Measurements from ENCODE around the gene IFNA16.
"Not testable (repeated sequence)": the region's sequence is repeated elsewhere in the genome, so short reads cannot be mapped to it uniquely, and the experiment has no call there.

Gene IFNA16

GRCh38 chr9:21217211-21217610 lies at the start of gene IFNA16:
IFNA16 (minus strand) TSS chr9:21217311; CDS start chr9:21217305, 6 bp downstream.
- not testable (repeated sequence) for DNase-seq (ENCODE audit: low spot score)

GRCh38 chr9:21265421-21266189 lies 48.5 kb upstream of the IFNA16 start:
- DNase-seq (ENCODE audit: low spot score), result no peak

- DNase-seq (ENCODE audit: low spot score), result no peak
These were observed 38.6 kb upstream of the IFNA16 start for GRCh38 chr9:21255538-21256212.

GRCh38 chr9:21252721-21253547 lies 35.8 kb upstream of the IFNA16 start:
- peak; percentile 32 for DNase-seq (ENCODE audit: low spot score)

- no peak for DNase-seq (ENCODE audit: low spot score)
These were observed 34.5 kb upstream of the IFNA16 start for GRCh38 chr9:21251638-21252037.

DNA sequence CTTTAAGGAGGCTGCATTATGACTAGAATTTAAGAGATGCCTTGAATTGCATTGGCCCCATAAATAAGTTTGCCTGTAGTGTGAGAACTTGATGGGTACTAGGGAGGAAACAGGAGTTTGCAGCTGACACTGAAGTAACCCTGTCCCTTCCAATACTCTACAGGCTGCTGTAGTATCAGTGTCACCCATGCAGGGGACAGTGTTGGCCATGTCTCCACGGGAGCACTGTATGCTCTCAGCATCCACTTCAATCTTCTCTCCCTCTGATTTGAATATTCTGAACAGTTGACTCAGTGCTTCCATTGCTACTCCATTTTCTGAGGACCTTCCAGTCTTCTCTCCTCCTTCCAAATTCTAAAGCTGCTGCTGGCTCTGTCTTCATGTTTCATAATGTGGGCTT lies 34.1 kb upstream of the IFNA16 start:
- DNase-seq (ENCODE audit: low spot score), result no peak

- no peak for DNase-seq (ENCODE audit: low spot score)
These were observed 27.7 kb upstream of the IFNA16 start for GRCh38 chr9:21244836-21245235.

DNA sequence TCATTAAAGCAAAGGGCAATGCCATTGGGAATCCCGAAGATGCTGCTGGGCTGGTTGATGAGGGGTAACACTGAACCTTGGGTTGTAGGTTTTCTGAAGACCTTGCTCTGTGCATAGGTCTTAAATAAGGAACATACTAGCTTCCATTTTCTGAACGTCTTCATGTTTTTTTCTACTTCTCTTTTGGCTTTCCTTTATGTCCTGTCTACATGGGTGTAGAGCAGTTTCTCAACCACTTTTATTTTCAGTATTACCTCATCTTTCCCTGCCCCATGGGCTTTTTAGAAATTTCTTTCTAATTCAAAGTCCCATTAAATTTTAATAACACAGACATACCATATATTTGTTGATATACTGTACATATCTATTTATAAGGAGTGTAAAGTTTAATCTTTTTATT lies 22.8 kb upstream of the IFNA16 start, which contains the start of gene IFNA14:
TSS of gene IFNA14 (minus strand) at position 95 of the 400 bp plus-strand sequence. CDS start at position 25, 70 bp downstream.
- DNase-seq (ENCODE audit: low spot score), result no peak

- not testable (repeated sequence) for DNase-seq (ENCODE audit: low spot score)
These were observed 19.2 kb upstream of the IFNA16 start for GRCh38 chr9:21236360-21236714.

- DNase-seq (ENCODE audit: low spot score), result peak; percentile 48
These were observed 18.6 kb upstream of the IFNA16 start for GRCh38 chr9:21235468-21236359.

DNA sequence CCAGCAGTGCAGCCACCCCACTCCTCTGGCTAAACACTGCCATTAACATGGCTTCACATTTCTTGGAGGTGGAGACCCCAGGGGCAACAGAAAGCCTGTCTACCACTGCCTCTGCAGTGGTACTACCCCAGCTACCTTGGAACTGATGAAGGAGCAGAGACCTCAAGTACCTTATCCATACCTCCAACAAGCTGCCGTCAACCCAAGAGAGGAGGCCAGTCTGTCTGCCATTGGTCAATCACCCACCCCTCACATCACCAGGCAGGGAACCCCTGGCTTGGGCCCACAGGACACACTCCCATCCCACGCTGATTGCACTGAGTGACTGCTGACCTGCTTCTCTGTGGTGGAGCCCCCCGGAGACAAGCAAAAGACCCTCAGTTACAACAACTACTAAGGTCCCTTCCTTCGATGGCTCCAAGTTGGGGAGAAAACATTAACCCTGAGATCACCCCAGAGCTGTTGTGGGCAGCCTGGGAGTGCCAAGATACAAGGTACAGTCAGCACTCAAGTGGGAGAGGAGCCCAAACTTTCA lies 17.1 kb upstream of the IFNA16 start:
- DNase-seq (ENCODE audit: low spot score), result no peak

DNA sequence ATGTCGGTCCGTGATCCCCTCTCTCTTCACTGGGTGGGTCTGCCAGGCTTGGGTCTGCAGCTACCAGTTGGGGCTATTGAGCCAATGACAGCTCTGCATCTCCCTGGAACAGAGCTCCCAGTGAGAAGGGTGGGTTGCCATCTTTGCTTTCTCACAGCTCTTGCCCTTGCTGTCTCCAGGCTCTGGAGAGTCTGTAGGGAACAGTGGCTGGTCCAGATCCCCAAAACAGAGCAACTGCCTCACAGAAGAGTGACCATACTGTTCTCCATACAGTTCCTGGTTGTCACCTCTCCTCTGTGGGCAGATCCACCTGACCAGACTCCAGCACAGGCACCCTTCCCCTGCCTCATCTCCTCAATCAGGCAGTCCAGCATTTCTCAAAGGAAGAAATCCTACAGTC lies 16.1 kb upstream of the IFNA16 start:
- no peak for DNase-seq (ENCODE audit: low spot score)

DNA sequence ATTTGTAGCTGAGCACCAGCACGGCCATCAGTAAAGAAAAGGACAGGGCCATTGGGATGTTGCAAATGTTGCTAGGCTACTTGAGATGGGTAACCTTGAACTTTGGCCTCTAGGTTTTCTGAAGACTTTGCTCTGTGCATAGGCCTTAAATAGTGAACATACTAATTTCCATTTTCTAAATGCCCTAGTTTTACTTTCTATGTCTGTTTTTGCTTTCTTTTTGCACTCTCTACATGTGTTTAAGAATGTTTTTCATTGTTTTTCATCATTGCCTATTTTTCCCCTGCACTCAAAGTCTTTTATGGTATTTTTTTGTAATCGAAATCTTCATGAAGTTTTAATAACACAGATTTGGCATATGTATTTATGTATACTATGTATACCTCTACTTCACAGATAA lies 11.0 kb upstream of the IFNA16 start, which contains the start of gene IFNA17:
TSS of gene IFNA17 (minus strand) at position 101 of the 400 bp plus-strand sequence. CDS start at position 52, 49 bp downstream.
- DNase-seq (ENCODE audit: low spot score), result no peak

DNA sequence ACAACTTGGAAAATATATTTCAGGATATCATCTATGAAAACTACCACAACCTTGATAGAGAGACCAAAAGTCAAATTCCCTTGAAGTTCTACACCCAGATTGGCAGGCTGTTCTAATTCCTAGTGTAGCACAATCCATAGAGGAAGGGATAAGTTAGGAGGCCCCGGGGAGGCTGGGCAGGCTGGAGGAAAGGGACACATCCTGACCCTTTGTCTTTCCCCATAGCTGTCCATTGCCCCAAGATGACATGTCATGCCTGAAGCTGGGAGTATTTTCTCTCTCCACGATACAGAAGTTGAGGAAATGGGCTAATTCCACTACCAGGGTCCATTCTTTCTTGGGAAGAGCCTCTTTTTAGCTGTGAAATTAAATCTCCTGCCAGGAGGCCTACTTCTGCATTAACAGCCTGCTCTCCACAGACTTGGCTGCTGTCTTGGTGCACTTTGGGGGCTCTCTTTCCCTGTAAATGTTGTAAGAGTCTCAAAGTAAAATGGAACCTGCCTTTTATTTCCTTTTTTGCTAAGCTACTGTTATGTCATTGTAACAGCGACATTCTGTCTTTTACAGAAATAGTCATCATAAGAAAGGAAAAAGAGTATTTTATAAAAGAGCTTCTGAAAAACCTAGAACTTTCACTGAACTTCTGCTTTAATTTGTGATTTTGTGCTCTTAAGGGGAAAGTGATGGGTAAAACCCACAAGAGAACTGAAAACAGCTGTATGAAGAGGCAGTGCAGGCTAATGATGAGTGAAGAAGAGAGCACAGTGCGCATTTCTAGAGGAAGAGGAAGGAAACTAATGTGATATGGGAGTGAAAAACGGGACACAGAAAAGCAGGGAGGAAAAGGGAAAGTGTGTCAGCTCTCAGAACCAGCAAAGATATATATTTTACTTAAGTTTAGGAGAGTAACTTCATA lies 3.4 kb downstream of the IFNA16 start:
- DNase-seq (ENCODE audit: low spot score), result peak; percentile 1

GRCh38 chr9:21212160-21212559 lies 5.0 kb downstream of the IFNA16 start:
- not testable (repeated sequence) for DNase-seq (ENCODE audit: low spot score)

GRCh38 chr9:21210782-21211181 lies 6.3 kb downstream of the IFNA16 start:
- DNase-seq (ENCODE audit: low spot score), result not testable (repeated sequence)

DNA sequence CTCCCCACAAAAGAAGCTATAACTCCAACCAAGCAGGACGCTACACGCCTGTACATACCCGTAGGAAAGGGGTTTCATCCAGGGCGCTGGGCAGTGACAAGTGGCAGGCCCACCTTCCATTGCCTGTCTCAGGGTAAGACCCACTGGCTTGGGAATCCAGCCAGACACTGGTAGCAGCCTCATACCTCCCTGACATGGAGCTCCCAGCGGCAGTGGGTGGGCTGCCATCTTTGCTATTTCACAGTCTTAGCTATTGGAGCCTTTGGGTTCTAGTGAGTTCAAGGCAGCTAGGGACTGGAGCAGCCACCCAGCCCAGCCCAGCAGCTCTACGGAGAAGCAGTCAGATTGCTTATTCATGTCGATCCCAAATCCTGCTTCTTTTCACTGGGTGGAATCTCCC lies 6.8 kb downstream of the IFNA16 start:
- DNase-seq (ENCODE audit: low spot score), result no peak

- not testable (repeated sequence) for DNase-seq (ENCODE audit: low spot score)
These were observed 10.1 kb downstream of the IFNA16 start, which contains the start of gene IFNA10 for GRCh38 chr9:21207043-21207442. IFNA10 (minus strand) TSS chr9:21207143; CDS start chr9:21207097, 46 bp downstream.

DNA sequence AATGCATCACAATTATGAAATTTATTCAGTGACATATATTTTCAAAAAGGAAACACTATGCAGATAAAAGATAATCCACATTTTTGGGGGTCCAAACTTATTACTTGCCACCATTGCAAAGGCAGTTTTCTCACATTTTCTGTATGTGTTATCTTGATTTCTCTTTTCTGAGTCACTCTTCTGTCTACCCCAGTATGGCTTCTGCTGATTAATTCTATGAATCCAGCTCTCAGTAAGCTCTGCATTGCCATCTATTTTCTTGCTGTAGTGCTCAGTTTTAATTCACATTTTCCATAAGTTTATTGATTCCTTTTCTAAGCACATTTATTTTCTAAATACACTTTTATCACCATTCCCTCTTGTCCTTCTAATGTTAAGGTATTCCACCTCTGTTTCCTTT lies 11.9 kb downstream of the IFNA16 start:
- no peak for DNase-seq (ENCODE audit: low spot score)

- not testable (repeated sequence) for DNase-seq (ENCODE audit: low spot score)
These were observed 15.0 kb downstream of the IFNA16 start, which contains the start of gene IFNA7 for GRCh38 chr9:21202105-21202504. IFNA7 (minus strand) TSS chr9:21202205; CDS start chr9:21202165, 40 bp downstream.

All from cerebellar cortex (tissue), 1 donor.